HK-2 (cell line): ENCODE data around the gene ZNF831.

Source experiments
- DNase-seq: peaks from one replicate; pipeline ENCODE4 v3.0.0-alpha.2; 2018; ENCODE audit not compliant: unreplicated experiment

Gene ZNF831

GRCh38 chr20:59247731-59248684 is 84.4 kb downstream of the ZNF831 start:
- DNase-seq: no peak

- no peak for DNase-seq
Measured at GRCh38 chr20:59250293-59250692, 86.7 kb downstream of the ZNF831 start.

GRCh38 chr20:59253325-59253724 is 89.7 kb downstream of the ZNF831 start:
- DNase-seq: no peak

GRCh38 chr20:59253779-59254319 is 90.2 kb downstream of the ZNF831 start:
- DNase-seq: no peak

GRCh38 chr20:59255256-59255655 is 91.6 kb downstream of the ZNF831 start:
- no peak for DNase-seq

- no peak for DNase-seq
Measured at GRCh38 chr20:59258221-59258621, 94.6 kb downstream of the ZNF831 start.

- DNase-seq: no peak
Measured at GRCh38 chr20:59259946-59260345, 96.3 kb downstream of the ZNF831 start.

GRCh38 chr20:59265298-59265697 is 101.7 kb downstream of the ZNF831 start:
- DNase-seq: no peak

GRCh38 chr20:59268870-59269269 is 105.2 kb downstream of the ZNF831 start:
- DNase-seq: no peak

GRCh38 chr20:59269411-59270025 is 105.9 kb downstream of the ZNF831 start:
- no peak for DNase-seq

GRCh38 chr20:59270380-59270779 is 106.8 kb downstream of the ZNF831 start:
- no peak for DNase-seq

GRCh38 chr20:59273739-59274357 is 110.2 kb downstream of the ZNF831 start:
- DNase-seq: no peak

GRCh38 chr20:59276938-59277337 is 113.3 kb downstream of the ZNF831 start:
- no peak for DNase-seq

GRCh38 chr20:59284470-59284869 is 120.8 kb downstream of the ZNF831 start:
- no peak for DNase-seq

- DNase-seq: no peak
Measured at GRCh38 chr20:59289994-59290393, 126.4 kb downstream of the ZNF831 start.

GRCh38 chr20:59291740-59292383 is 128.2 kb downstream of the ZNF831 start:
- no peak for DNase-seq

- DNase-seq: no peak
Measured at GRCh38 chr20:59295531-59295930, 131.9 kb downstream of the ZNF831 start.

GRCh38 chr20:59297686-59298085 is 134.1 kb downstream of the ZNF831 start:
- DNase-seq: no peak

- no peak for DNase-seq
Measured at GRCh38 chr20:59299945-59300332, 136.3 kb downstream of the ZNF831 start.

- no peak for DNase-seq
Measured at GRCh38 chr20:59300333-59301081, 136.9 kb downstream of the ZNF831 start, which contains the start of gene EDN3. EDN3 (plus strand) TSS chr20:59300611; CDS start chr20:59300813, 202 bp downstream.
